ENCODE measurements around the gene TRPM5.

DNA sequence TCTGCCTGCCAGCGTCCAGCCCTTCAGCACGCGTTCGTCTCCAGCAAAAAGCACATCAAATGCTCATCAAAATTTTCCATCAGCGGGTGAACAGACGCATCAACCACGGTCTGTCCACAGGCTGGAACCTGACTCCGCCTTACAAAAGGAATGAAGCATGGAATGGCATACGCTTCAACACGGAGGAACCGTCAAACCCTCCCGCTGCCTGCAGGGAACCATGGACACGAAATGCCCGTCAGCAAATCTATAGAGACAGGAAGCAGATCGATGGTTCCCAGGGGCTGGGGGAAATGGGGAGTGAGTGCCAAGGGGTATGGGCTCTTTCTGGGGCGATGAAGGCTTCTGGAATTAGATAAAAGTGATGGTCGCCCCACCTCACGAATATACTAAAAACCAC is 27.5 kb downstream of the TRPM5 start:
- TF ChIP-seq, protein P1, sequence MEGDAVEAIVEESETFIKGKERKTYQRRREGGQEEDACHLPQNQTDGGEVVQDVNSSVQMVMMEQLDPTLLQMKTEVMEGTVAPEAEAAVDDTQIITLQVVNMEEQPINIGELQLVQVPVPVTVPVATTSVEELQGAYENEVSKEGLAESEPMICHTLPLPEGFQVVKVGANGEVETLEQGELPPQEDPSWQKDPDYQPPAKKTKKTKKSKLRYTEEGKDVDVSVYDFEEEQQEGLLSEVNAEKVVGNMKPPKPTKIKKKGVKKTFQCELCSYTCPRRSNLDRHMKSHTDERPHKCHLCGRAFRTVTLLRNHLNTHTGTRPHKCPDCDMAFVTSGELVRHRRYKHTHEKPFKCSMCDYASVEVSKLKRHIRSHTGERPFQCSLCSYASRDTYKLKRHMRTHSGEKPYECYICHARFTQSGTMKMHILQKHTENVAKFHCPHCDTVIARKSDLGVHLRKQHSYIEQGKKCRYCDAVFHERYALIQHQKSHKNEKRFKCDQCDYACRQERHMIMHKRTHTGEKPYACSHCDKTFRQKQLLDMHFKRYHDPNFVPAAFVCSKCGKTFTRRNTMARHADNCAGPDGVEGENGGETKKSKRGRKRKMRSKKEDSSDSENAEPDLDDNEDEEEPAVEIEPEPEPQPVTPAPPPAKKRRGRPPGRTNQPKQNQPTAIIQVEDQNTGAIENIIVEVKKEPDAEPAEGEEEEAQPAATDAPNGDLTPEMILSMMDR (IDR thresholded peaks at IDR 0.05; ENCODE audit: insufficient read depth, low read length, poor library complexity, severe bottlenecking): no peak
- no peak for TF ChIP-seq EZH2phosphoT487 (conservative IDR thresholded peaks at IDR 0.05; ENCODE audit: low read length)

Measured in SU-DHL-6 (cell line).